ENCODE data around the gene SLC35F4. TPM values are rescaled to one million over a fixed set of nuclear protein-coding genes. Genes with fewer than 3 reads are reported as not detected.

Gene SLC35F4
- polyA plus RNA-seq: under 1 TPM in 1 of 3 donors, not detected in 2; 0.03 TPM

- H3K27ac ChIP-seq (ENCODE audit: low read depth, low read length): no peak within 1 kb of the TSS
- 1 to 3% (median 3%) methylated on average over 85 to 91 of the region's 91 CpGs for WGBS, 3 donors
These were observed at the start of gene SLC35F4 for GRCh38 chr14:57865403-57866198. Gene SLC35F4 (minus strand): TSS chr14:57866092.

- no peak overlapping the region for H3K27ac ChIP-seq (ENCODE audit: low read depth, low read length)
These were observed 43.7 kb upstream of the SLC35F4 start for GRCh38 chr14:57909626-57910025.

GRCh38 chr14:57903954-57904353 is 38.1 kb upstream of the SLC35F4 start:
- 49 to 63% (median 54%) methylated on average over 1 of the region's 1 CpG for whole genome bisulfite sequencing, 3 donors
- H3K27ac ChIP-seq (ENCODE audit: low read depth, low read length): no peak overlapping the region

GRCh38 chr14:57898837-57899572 is 33.1 kb upstream of the SLC35F4 start:
- WGBS, 3 donors: 75 to 76% (median 76%) methylated on average over 7 of the region's 7 CpGs
- no peak overlapping the region for H3K27ac ChIP-seq (ENCODE audit: low read depth, low read length)

- no peak overlapping the region for H3K27ac ChIP-seq (ENCODE audit: low read depth, low read length)
- WGBS, 3 donors: 31 to 52% (median 38%) methylated on average over 5 of the region's 5 CpGs
These were observed 31.4 kb upstream of the SLC35F4 start for GRCh38 chr14:57897144-57897748.

GRCh38 chr14:57889245-57889644 is 23.4 kb upstream of the SLC35F4 start:
- 50 to 70% (median 55%) methylated on average over 4 of the region's 4 CpGs for WGBS, 3 donors
- H3K27ac ChIP-seq (ENCODE audit: low read depth, low read length): no peak overlapping the region

- WGBS, 3 donors: 46 to 72% (median 55%) methylated on average over 3 of the region's 3 CpGs
- no peak overlapping the region for H3K27ac ChIP-seq (ENCODE audit: low read depth, low read length)
These were observed 18.3 kb upstream of the SLC35F4 start for GRCh38 chr14:57884175-57884574.

GRCh38 chr14:57883061-57883460 is 17.2 kb upstream of the SLC35F4 start:
- no peak overlapping the region for H3K27ac ChIP-seq (ENCODE audit: low read depth, low read length)
- 77 to 80% (median 78%) methylated on average over 7 of the region's 7 CpGs for WGBS, 3 donors

- 66 to 76% (median 67%) methylated on average over 1 to 2 of the region's 2 CpGs for WGBS, 3 donors
- no peak overlapping the region for H3K27ac ChIP-seq (ENCODE audit: low read depth, low read length)
These were observed 13.6 kb upstream of the SLC35F4 start for GRCh38 chr14:57879516-57879915.

GRCh38 chr14:57875985-57876384 is 10.1 kb upstream of the SLC35F4 start:
- no peak overlapping the region for H3K27ac ChIP-seq (ENCODE audit: low read depth, low read length)
- 68 to 74% (median 73%) methylated on average over 2 of the region's 2 CpGs for WGBS, 3 donors

GRCh38 chr14:57875296-57875695 is 9.4 kb upstream of the SLC35F4 start:
- WGBS, 3 donors: 64 to 73% (median 66%) methylated on average over 3 of the region's 3 CpGs
- no peak overlapping the region for H3K27ac ChIP-seq (ENCODE audit: low read depth, low read length)

GRCh38 chr14:57871459-57872080 is 5.7 kb upstream of the SLC35F4 start:
- WGBS, 3 donors: 56 to 57% (median 56%) methylated on average over 2 of the region's 2 CpGs
- no peak overlapping the region for H3K27ac ChIP-seq (ENCODE audit: low read depth, low read length)

GRCh38 chr14:57870686-57871457 is 5.0 kb upstream of the SLC35F4 start:
- no peak overlapping the region for H3K27ac ChIP-seq (ENCODE audit: low read depth, low read length)
- 46 to 57% (median 49%) methylated on average over 3 of the region's 3 CpGs for WGBS, 3 donors

- H3K27ac ChIP-seq (ENCODE audit: low read depth, low read length): no peak overlapping the region
These were observed 3.7 kb upstream of the SLC35F4 start for GRCh38 chr14:57869617-57870016.

- no peak overlapping the region for H3K27ac ChIP-seq (ENCODE audit: low read depth, low read length)
- WGBS, 3 donors: 17 to 18% (median 17%) methylated on average over 19 of the region's 19 CpGs
These were observed 360 bp upstream of the SLC35F4 start for GRCh38 chr14:57866199-57866705.

GRCh38 chr14:57865066-57865402 is 858 bp downstream of the SLC35F4 start:
- WGBS, 3 donors: 5% methylated on average over 23 of the region's 23 CpGs
- H3K27ac ChIP-seq (ENCODE audit: low read depth, low read length): no peak overlapping the region

- WGBS, 3 donors: 15 to 19% (median 19%) methylated on average over 20 of the region's 20 CpGs
- no peak overlapping the region for H3K27ac ChIP-seq (ENCODE audit: low read depth, low read length)
These were observed 1.2 kb downstream of the SLC35F4 start for GRCh38 chr14:57864659-57865058.

- 56 to 75% (median 69%) methylated on average over 3 of the region's 3 CpGs for WGBS, 3 donors
- H3K27ac ChIP-seq (ENCODE audit: low read depth, low read length): no peak overlapping the region
These were observed 2.4 kb downstream of the SLC35F4 start for GRCh38 chr14:57863471-57863870.

All from adipose tissue (tissue), 3 donors.